GM18519 (cell line): ENCODE data around the gene LRMDA.

Experiments
- ATAC-seq: cut with Tn5 transposase; IDR thresholded peaks from one replicate; pipeline ENCODE4 v1.9.1; 2021; ENCODE audit warnings: mild to moderate bottlenecking, moderate library complexity; ENCODE audit not compliant: unreplicated experiment, low FRiP score

LRMDA gene

GRCh38 chr10:76358743-76359395 lies 927.4 kb downstream of the LRMDA start:
- no peak for ATAC-seq

GRCh38 chr10:76375761-76376160 lies 944.3 kb downstream of the LRMDA start:
- no peak for ATAC-seq

GRCh38 chr10:76382381-76382851 lies 951.0 kb downstream of the LRMDA start:
- no peak for ATAC-seq

- ATAC-seq, result no peak
Measured at GRCh38 chr10:76388321-76389023, 957.0 kb downstream of the LRMDA start.

GRCh38 chr10:76393875-76394706 lies 962.7 kb downstream of the LRMDA start:
- ATAC-seq, result no peak

- no peak for ATAC-seq
Measured at GRCh38 chr10:76394707-76395042, 963.3 kb downstream of the LRMDA start.

- no peak for ATAC-seq
Measured at GRCh38 chr10:76395251-76395650, 963.8 kb downstream of the LRMDA start.

GRCh38 chr10:76396134-76396533 lies 964.7 kb downstream of the LRMDA start:
- no peak for ATAC-seq

- ATAC-seq, result no peak
Measured at GRCh38 chr10:76397181-76398042, 966.0 kb downstream of the LRMDA start.

- no peak for ATAC-seq
Measured at GRCh38 chr10:76398043-76398710, 966.8 kb downstream of the LRMDA start.

- no peak for ATAC-seq
Measured at GRCh38 chr10:76399226-76399625, 967.8 kb downstream of the LRMDA start.

GRCh38 chr10:76401006-76401405 lies 969.6 kb downstream of the LRMDA start:
- ATAC-seq, result no peak

- no peak for ATAC-seq
Measured at GRCh38 chr10:76403912-76404311, 972.5 kb downstream of the LRMDA start.

- ATAC-seq, result no peak
Measured at GRCh38 chr10:76404531-76404930, 973.1 kb downstream of the LRMDA start.

- no peak for ATAC-seq
Measured at GRCh38 chr10:76405922-76406321, 974.5 kb downstream of the LRMDA start.

GRCh38 chr10:76408646-76409045 lies 977.2 kb downstream of the LRMDA start:
- ATAC-seq, result no peak

- no peak for ATAC-seq
Measured at GRCh38 chr10:76411729-76412435, 980.5 kb downstream of the LRMDA start.

GRCh38 chr10:76415554-76415953 lies 984.1 kb downstream of the LRMDA start:
- ATAC-seq, result no peak

GRCh38 chr10:76416642-76417041 lies 985.2 kb downstream of the LRMDA start:
- ATAC-seq, result no peak
